ENCODE results near the gene SLC19A1. TPM values are rescaled to one million over a fixed set of nuclear protein-coding genes. Genes with fewer than 3 reads are reported as not detected.

The SLC19A1 gene
- total and polyA plus RNA-seq, 8 donors, result 2.9 to 23.3 (median 5.3) TPM

- peaks cover 19 to 41% (median 33%) of the 10 kb centered on the region in 4 donors for H3K4me1 ChIP-seq
- intact Hi-C loops (cut with DNase I; ENCODE audit: low total_unique reads), result no loop called here
- TF ChIP-seq POLR2A (IDR thresholded peaks at IDR 0.05) (no peak), POLR2AphosphoS5 (IDR thresholded peaks at IDR 0.05) (no peak), EP300 (IDR thresholded peaks at IDR 0.05) (no peak), CTCF (IDR thresholded peaks at IDR 0.05) (no peak)
- no peaks in the 10 kb centered on the region for H3K27me3 ChIP-seq
- H3K9me3 ChIP-seq, result no peaks in the 10 kb centered on the region
- 54 to 74% (median 68%) methylated on average over 12 to 42 of the region's 42 CpGs for WGBS, 5 donors
- peaks cover 0 to 66% (median 41%) of the 10 kb centered on the region in 4 donors for H3K36me3 ChIP-seq
- H3K27ac ChIP-seq, result no peak overlapping the region
- no peak for DNase-seq
- H3K4me3 ChIP-seq, result no peak overlapping the region
Measured at GRCh38 chr21:45508607-45509565, 33.4 kb downstream of the SLC19A1 start.

GRCh38 chr21:45507888-45508508 lies 34.2 kb downstream of the SLC19A1 start:
- peaks cover 0 to 61% (median 35%) of the 10 kb centered on the region in 4 donors for H3K36me3 ChIP-seq
- no peak for DNase-seq
- TF ChIP-seq POLR2A (IDR thresholded peaks at IDR 0.05), result no peak
- no peak for TF ChIP-seq POLR2AphosphoS5 (IDR thresholded peaks at IDR 0.05)
- TF ChIP-seq EP300 (IDR thresholded peaks at IDR 0.05), result no peak
- no peak for TF ChIP-seq CTCF (IDR thresholded peaks at IDR 0.05)
- H3K27ac ChIP-seq, result peak overlapping the region in 1 of 5 donors; percentile 49
- peaks cover 13 to 34% (median 24%) of the 10 kb centered on the region in 4 donors for H3K4me1 ChIP-seq
- H3K27me3 ChIP-seq, result no peaks in the 10 kb centered on the region
- intact Hi-C loops (cut with DNase I; ENCODE audit: low total_unique reads), result no loop called here
- no peaks in the 10 kb centered on the region for H3K9me3 ChIP-seq
- no peak overlapping the region for H3K4me3 ChIP-seq
- WGBS, 5 donors, result 90 to 100% (median 95%) methylated on average over 3 of the region's 3 CpGs

GRCh38 chr21:45507523-45507875 lies 34.7 kb downstream of the SLC19A1 start:
- TF ChIP-seq CTCF (IDR thresholded peaks at IDR 0.05), result no peak
- TF ChIP-seq EP300 (IDR thresholded peaks at IDR 0.05), result no peak
- no peak for TF ChIP-seq POLR2A (IDR thresholded peaks at IDR 0.05)
- no peak for TF ChIP-seq POLR2AphosphoS5 (IDR thresholded peaks at IDR 0.05)
- H3K27ac ChIP-seq, result peak overlapping the region in 2 of 5 donors; percentile 29 to 49
- intact Hi-C loops (cut with DNase I; ENCODE audit: low total_unique reads), result no loop called here
- H3K36me3 ChIP-seq, result peaks cover 0 to 56% (median 32%) of the 10 kb centered on the region in 4 donors
- peaks cover 8 to 29% (median 19%) of the 10 kb centered on the region in 4 donors for H3K4me1 ChIP-seq
- no peak overlapping the region for H3K4me3 ChIP-seq
- DNase-seq, result no peak
- H3K27me3 ChIP-seq, result no peaks in the 10 kb centered on the region
- WGBS, 5 donors, result 62 to 82% (median 64%) methylated on average over 5 to 9 of the region's 9 CpGs
- no peaks in the 10 kb centered on the region for H3K9me3 ChIP-seq

GRCh38 chr21:45506836-45507522 lies 35.3 kb downstream of the SLC19A1 start:
- no peak for DNase-seq
- TF ChIP-seq POLR2AphosphoS5 (IDR thresholded peaks at IDR 0.05) (no peak), POLR2A (IDR thresholded peaks at IDR 0.05) (no peak), CTCF (IDR thresholded peaks at IDR 0.05) (no peak), EP300 (IDR thresholded peaks at IDR 0.05) (no peak)
- WGBS, 5 donors, result 20 to 64% (median 39%) methylated on average over 3 to 12 of the region's 13 CpGs
- Histone ChIP-seq H3K27me3 (no peaks in the 10 kb centered on the region), H3K4me1 (peaks cover 3 to 23% (median 14%) of the 10 kb centered on the region in 4 donors), H3K4me3 (no peak overlapping the region), H3K36me3 (peaks cover 0 to 51% (median 26%) of the 10 kb centered on the region in 4 donors), H3K27ac (peak overlapping the region in 2 of 5 donors; percentile 11 to 49), H3K9me3 (no peaks in the 10 kb centered on the region)
- intact Hi-C loops (cut with DNase I; ENCODE audit: low total_unique reads), result no loop called here
